LNCaP clone FGC (cell line): Measurements from ENCODE around the gene DGKA.

Experiments
- DNase-seq: peaks from one replicate; pipeline ENCODE4 v3.0.0-alpha.2; 2011; ENCODE audit warnings: low read depth
- H3K4me3 ChIP-seq: 2 replicates; pipeline ENCODE4 v1.5.1; 2011; ENCODE audit warnings: mild to moderate bottlenecking, low read depth, low read length, control low read depth
- CTCF ChIP-seq: IDR thresholded peaks from 2 replicates; pipeline ENCODE4 v1.5.1; 2012; ENCODE audit warnings: mild to moderate bottlenecking; ENCODE audit not compliant: control insufficient read depth, insufficient read depth; ENCODE audit errors: extremely low read depth

The DGKA gene

GRCh38 chr12:55966408-55967281 is 35.7 kb downstream of the DGKA start, which contains the start of gene CDK2:
Gene CDK2 (plus strand): TSS chr12:55966830. CDS start chr12:55967009, 179 bp downstream.
- no peak for TF ChIP-seq CTCF
- DNase-seq, result peak; percentile 47
- H3K4me3 ChIP-seq, result peak within 1 kb of the TSS; percentile 76

GRCh38 chr12:55969356-55969755 is 38.4 kb downstream of the DGKA start:
- no peak for TF ChIP-seq CTCF
- DNase-seq, result no peak
- H3K4me3 ChIP-seq, result no peak overlapping the region

GRCh38 chr12:55970775-55971174 is 39.8 kb downstream of the DGKA start:
- TF ChIP-seq CTCF, result no peak
- no peak overlapping the region for H3K4me3 ChIP-seq
- no peak for DNase-seq

- no peak for DNase-seq
- no peak for TF ChIP-seq CTCF
- H3K4me3 ChIP-seq, result peak overlapping the region; percentile 73
These were observed 41.1 kb downstream of the DGKA start for GRCh38 chr12:55972042-55972441.

- H3K4me3 ChIP-seq, result peak overlapping the region; percentile 73
- no peak for TF ChIP-seq CTCF
- DNase-seq, result no peak
These were observed 41.5 kb downstream of the DGKA start for GRCh38 chr12:55972456-55972855.

- peak overlapping the region; percentile 73 for H3K4me3 ChIP-seq
- DNase-seq, result no peak
- TF ChIP-seq CTCF, result no peak
These were observed 42.1 kb downstream of the DGKA start for GRCh38 chr12:55972911-55973598.
